Measurements from ENCODE around the gene BRPF3. TPM values are rescaled to one million over a fixed set of nuclear protein-coding genes. Genes with fewer than 3 reads are reported as not detected.
A peak's percentile ranks its signal among the peaks of the same experiment; 100 is the strongest.

Gene BRPF3
- 52.3 TPM for polyA plus RNA-seq
- long read RNA-seq, donor 1, full-length matches to known transcripts: 1 of 1 reads
- long read RNA-seq, donor 1, partial matches to known transcripts: 0 of 1 reads
- long read RNA-seq, donor 1, other reads (novel, unspliced or antisense): 0 of 1 reads
- long read RNA-seq, donor 2, full-length matches to known transcripts: 2 of 22 reads
- long read RNA-seq, donor 2, partial matches to known transcripts: 20 of 22 reads
- long read RNA-seq, donor 2, other reads (novel, unspliced or antisense): 0 of 22 reads
- long read RNA-seq, donor 3, partial matches to known transcripts: 17 of 17 reads
- long read RNA-seq, donor 3, other reads (novel, unspliced or antisense): 0 of 17 reads
- long read RNA-seq, donor 4, partial matches to known transcripts: 0 of 1 reads
- long read RNA-seq, donor 4, other reads (novel, unspliced or antisense): 0 of 1 reads
- long read RNA-seq, donor 5: 0 reads
- long read RNA-seq, donor 6, full-length matches to known transcripts: 2 of 2 reads
- long read RNA-seq, donor 6, partial matches to known transcripts: 0 of 2 reads
- long read RNA-seq, donor 6, other reads (novel, unspliced or antisense): 0 of 2 reads
- long read RNA-seq, donor 7: 0 reads
- long read RNA-seq, donor 8, partial matches to known transcripts: 0 of 3 reads
- long read RNA-seq, donor 8, other reads (novel, unspliced or antisense): 0 of 3 reads
- long read RNA-seq, donor 9, full-length matches to known transcripts: 2 of 2 reads
- long read RNA-seq, donor 9, partial matches to known transcripts: 0 of 2 reads
- long read RNA-seq, donor 9, other reads (novel, unspliced or antisense): 0 of 2 reads
- long read RNA-seq, donor 10, full-length matches to known transcripts: 3 of 17 reads
- long read RNA-seq, donor 10, partial matches to known transcripts: 14 of 17 reads
- long read RNA-seq, donor 10, other reads (novel, unspliced or antisense): 0 of 17 reads
- long read RNA-seq, donor 11, full-length matches to known transcripts: 3 of 10 reads
- long read RNA-seq, donor 11, partial matches to known transcripts: 7 of 10 reads
- long read RNA-seq, donor 11, other reads (novel, unspliced or antisense): 0 of 10 reads

DNA sequence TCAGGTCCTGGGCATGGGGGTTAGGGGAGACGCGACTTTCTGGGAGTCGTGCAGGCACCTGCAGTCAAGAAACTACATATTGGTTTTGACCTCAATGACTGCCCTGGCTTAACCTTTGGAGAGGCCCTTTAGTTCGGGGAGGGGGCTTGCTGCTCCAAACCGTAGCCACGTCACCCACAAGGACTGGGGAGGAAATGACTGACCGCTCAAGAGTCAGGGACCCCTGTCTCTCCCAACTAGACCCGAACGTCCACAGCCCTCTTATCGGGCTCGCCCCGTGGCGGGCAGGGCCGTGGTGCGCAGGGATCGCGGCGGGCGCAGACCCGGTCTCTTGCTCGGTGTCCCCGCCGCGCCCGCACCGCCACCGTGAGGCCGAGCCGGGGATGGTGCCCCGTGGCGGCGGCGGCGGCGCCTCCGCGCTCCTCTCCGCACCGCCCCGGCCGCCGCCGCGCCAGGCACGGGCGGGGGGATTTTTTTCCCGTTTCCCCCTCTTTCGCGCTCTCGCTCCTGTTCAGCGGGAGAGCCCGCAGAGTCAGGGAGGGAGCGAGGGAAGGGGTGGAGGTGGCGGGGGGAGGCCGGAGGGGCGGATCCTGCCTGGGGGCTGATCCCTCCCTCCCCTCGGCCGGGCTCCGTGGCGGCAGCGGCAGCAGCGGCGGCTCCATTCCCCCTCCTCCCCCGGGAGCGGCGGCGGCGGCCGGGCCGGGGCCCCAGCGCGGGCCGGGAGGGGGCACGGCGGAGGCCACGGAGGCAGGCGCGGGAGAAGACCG lies at the start of gene BRPF3:
Gene BRPF3 (plus strand): TSS at position 632 of the 767 bp plus-strand sequence. CDS start 3,579 bp downstream, outside the sequence.
- no CpG with 5 or more reads among the region's 79 CpGs for WGBS (ENCODE audit: insufficient coverage, low lambda C conversion rate)
- Histone ChIP-seq H3K9me3 (ENCODE audit: control insufficient read depth, low read depth, low read length) (no peaks in the 10 kb centered on the region), H3K4me1 (ENCODE audit: control insufficient read depth, insufficient read depth, low read length) (peaks cover 7% of the 10 kb centered on the region), H3K36me3 (ENCODE audit: control insufficient read depth, insufficient read depth, low read length) (peaks cover 15% of the 10 kb centered on the region), H3K27ac (ENCODE audit: low read length) (peak within 1 kb of the TSS; percentile 96), H3K4me3 (ENCODE audit: low read length) (peak within 1 kb of the TSS; percentile 76), H3K27me3 (ENCODE audit: control insufficient read depth, insufficient read depth, low read length) (no peaks in the 10 kb centered on the region)
- DNase-seq: peak; percentile 67 to 88

DNA sequence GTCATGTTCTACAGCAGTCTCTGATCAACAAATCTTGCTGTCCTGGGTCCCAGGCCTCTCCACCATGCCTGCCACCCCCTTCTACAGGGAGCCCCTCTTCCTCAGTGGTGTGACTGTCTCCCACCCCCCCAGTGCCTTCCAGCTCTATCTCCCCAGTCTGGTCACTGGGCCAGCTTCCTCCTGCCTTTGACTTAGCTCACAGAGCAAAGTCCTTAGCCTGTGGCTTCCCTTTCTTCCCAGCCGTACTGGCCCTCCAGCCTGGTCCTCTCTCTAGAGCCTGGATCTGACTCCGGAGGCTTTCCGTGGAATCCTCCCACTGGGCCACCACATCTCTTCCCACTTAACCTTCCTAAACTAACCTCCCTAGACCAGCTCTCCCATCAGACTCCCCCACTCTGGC lies 49.2 kb upstream of the BRPF3 start:
- Histone ChIP-seq H3K27ac (ENCODE audit: low read length) (peak overlapping the region; percentile 39), H3K4me3 (ENCODE audit: low read length) (no peak overlapping the region), H3K27me3 (ENCODE audit: control insufficient read depth, insufficient read depth, low read length) (no peaks in the 10 kb centered on the region), H3K9me3 (ENCODE audit: control insufficient read depth, low read depth, low read length) (no peaks in the 10 kb centered on the region), H3K36me3 (ENCODE audit: control insufficient read depth, insufficient read depth, low read length) (peaks cover under 1% of the 10 kb centered on the region), H3K4me1 (ENCODE audit: control insufficient read depth, insufficient read depth, low read length) (peaks cover 6% of the 10 kb centered on the region)
- peak in 1 of 2 donors; percentile 44 for DNase-seq
- WGBS (ENCODE audit: insufficient coverage, low lambda C conversion rate): no CpG with 5 or more reads among the region's 3 CpGs

DNA sequence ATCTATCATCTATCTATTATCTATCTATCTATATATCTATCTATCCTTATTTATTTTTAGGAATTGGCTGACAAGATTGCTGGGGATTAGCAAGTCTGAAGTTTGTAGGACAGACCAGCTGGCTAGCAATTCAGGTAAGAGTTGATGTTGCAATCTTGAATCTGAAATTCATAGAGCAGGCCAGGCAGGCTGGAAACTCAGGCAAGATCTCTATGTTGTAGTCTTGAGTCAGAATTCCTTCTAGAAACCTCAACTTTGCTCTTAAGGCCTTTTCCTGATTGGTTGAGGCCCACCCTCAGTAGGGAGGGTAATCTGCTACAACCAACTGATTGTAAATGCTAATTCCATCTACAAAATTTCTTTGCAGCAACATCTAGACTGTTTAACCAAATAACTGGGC lies 47.1 kb upstream of the BRPF3 start:
- DNase-seq: no peak
- Histone ChIP-seq H3K27me3 (ENCODE audit: control insufficient read depth, insufficient read depth, low read length) (no peaks in the 10 kb centered on the region), H3K9me3 (ENCODE audit: control insufficient read depth, low read depth, low read length) (no peaks in the 10 kb centered on the region), H3K27ac (ENCODE audit: low read length) (no peak overlapping the region), H3K4me1 (ENCODE audit: control insufficient read depth, insufficient read depth, low read length) (peaks cover 6% of the 10 kb centered on the region), H3K4me3 (ENCODE audit: low read length) (no peak overlapping the region), H3K36me3 (ENCODE audit: control insufficient read depth, insufficient read depth, low read length) (no peaks in the 10 kb centered on the region)

- Histone ChIP-seq H3K4me1 (ENCODE audit: control insufficient read depth, insufficient read depth, low read length) (peaks cover 6% of the 10 kb centered on the region), H3K4me3 (ENCODE audit: low read length) (no peak overlapping the region), H3K27me3 (ENCODE audit: control insufficient read depth, insufficient read depth, low read length) (no peaks in the 10 kb centered on the region), H3K36me3 (ENCODE audit: control insufficient read depth, insufficient read depth, low read length) (no peaks in the 10 kb centered on the region), H3K27ac (ENCODE audit: low read length) (no peak overlapping the region), H3K9me3 (ENCODE audit: control insufficient read depth, low read depth, low read length) (peaks cover 4% of the 10 kb centered on the region)
- 58% methylated on average over 2 of the region's 3 CpGs for WGBS (ENCODE audit: insufficient coverage, low lambda C conversion rate)
- DNase-seq: no peak
These were observed 46.3 kb upstream of the BRPF3 start for GRCh38 chr6:36150283-36150682.

- no peak for DNase-seq
- WGBS (ENCODE audit: insufficient coverage, low lambda C conversion rate): no CpG with 5 or more reads among the region's 2 CpGs
- H3K27me3 ChIP-seq (ENCODE audit: control insufficient read depth, insufficient read depth, low read length): no peaks in the 10 kb centered on the region
- H3K4me1 ChIP-seq (ENCODE audit: control insufficient read depth, insufficient read depth, low read length): no peaks in the 10 kb centered on the region
- no peak overlapping the region for H3K4me3 ChIP-seq (ENCODE audit: low read length)
- no peak overlapping the region for H3K27ac ChIP-seq (ENCODE audit: low read length)
- H3K36me3 ChIP-seq (ENCODE audit: control insufficient read depth, insufficient read depth, low read length): no peaks in the 10 kb centered on the region
- H3K9me3 ChIP-seq (ENCODE audit: control insufficient read depth, low read depth, low read length): peaks cover 4% of the 10 kb centered on the region
These were observed 42.3 kb upstream of the BRPF3 start for GRCh38 chr6:36154286-36154685.

DNA sequence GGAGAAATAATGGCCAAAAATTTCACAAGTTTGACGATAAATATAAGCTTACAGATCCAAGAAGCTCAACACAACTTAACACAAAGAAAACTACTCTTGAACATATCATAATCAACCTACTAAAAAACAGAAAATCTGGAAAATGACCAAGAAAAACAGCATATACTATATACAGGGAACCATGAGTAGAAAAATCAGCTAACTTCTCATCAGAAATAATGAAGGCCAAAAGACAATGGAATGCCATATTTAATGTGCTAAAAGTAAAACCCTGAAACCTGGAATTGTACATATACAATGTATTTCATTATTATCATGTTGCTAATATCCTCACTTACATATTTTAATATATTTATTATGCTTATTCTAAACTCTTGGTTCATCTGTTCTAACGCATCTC lies 40.9 kb upstream of the BRPF3 start:
- no peak for DNase-seq
- Histone ChIP-seq H3K27me3 (ENCODE audit: control insufficient read depth, insufficient read depth, low read length) (no peaks in the 10 kb centered on the region), H3K4me1 (ENCODE audit: control insufficient read depth, insufficient read depth, low read length) (no peaks in the 10 kb centered on the region), H3K9me3 (ENCODE audit: control insufficient read depth, low read depth, low read length) (peaks cover 4% of the 10 kb centered on the region), H3K36me3 (ENCODE audit: control insufficient read depth, insufficient read depth, low read length) (no peaks in the 10 kb centered on the region), H3K27ac (ENCODE audit: low read length) (no peak overlapping the region), H3K4me3 (ENCODE audit: low read length) (no peak overlapping the region)
- WGBS (ENCODE audit: insufficient coverage, low lambda C conversion rate): 100% methylated on average over 2 of the region's 2 CpGs

DNA sequence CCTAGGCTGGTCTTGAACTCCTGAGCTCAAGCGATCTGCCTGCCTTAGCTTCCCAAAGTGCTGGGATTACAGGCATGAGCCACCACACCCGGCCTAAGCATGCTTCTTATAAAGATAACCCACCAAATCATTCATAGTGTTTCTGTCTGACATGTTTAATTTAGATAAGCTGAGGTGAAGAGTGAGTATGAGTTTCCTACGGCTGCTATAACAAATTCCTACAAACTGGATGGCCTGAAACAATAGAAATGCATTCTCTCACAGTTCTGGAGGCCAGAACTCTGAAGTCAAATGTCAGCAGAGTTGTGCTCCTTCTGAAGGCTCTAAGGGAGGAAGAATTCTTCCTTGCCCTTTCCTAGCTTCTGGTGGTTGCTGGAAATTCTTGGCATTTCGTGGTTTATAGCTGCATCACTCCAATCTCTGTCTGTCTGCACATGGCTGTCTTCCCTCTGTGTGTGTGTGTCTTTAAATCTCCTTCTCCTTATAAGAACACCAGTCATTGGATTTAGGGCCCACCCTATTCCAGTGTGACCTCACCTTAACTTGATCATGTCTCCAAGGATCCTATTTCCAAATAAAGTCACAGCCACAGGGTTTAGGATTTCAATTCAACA lies 36.3 kb upstream of the BRPF3 start:
- no peak for DNase-seq
- Histone ChIP-seq H3K4me3 (ENCODE audit: low read length) (no peak overlapping the region), H3K27ac (ENCODE audit: low read length) (no peak overlapping the region), H3K9me3 (ENCODE audit: control insufficient read depth, low read depth, low read length) (no peaks in the 10 kb centered on the region), H3K27me3 (ENCODE audit: control insufficient read depth, insufficient read depth, low read length) (no peaks in the 10 kb centered on the region), H3K4me1 (ENCODE audit: control insufficient read depth, insufficient read depth, low read length) (no peaks in the 10 kb centered on the region), H3K36me3 (ENCODE audit: control insufficient read depth, insufficient read depth, low read length) (no peaks in the 10 kb centered on the region)
- WGBS (ENCODE audit: insufficient coverage, low lambda C conversion rate): no CpG with 5 or more reads among the region's 4 CpGs

- Histone ChIP-seq H3K27ac (ENCODE audit: low read length) (no peak overlapping the region), H3K4me1 (ENCODE audit: control insufficient read depth, insufficient read depth, low read length) (no peaks in the 10 kb centered on the region), H3K4me3 (ENCODE audit: low read length) (no peak overlapping the region), H3K9me3 (ENCODE audit: control insufficient read depth, low read depth, low read length) (no peaks in the 10 kb centered on the region), H3K36me3 (ENCODE audit: control insufficient read depth, insufficient read depth, low read length) (no peaks in the 10 kb centered on the region), H3K27me3 (ENCODE audit: control insufficient read depth, insufficient read depth, low read length) (no peaks in the 10 kb centered on the region)
- no CpG with 5 or more reads among the region's 2 CpGs for whole genome bisulfite sequencing (ENCODE audit: insufficient coverage, low lambda C conversion rate)
- DNase-seq: no peak
These were observed 27.2 kb upstream of the BRPF3 start for GRCh38 chr6:36169023-36170007.

DNA sequence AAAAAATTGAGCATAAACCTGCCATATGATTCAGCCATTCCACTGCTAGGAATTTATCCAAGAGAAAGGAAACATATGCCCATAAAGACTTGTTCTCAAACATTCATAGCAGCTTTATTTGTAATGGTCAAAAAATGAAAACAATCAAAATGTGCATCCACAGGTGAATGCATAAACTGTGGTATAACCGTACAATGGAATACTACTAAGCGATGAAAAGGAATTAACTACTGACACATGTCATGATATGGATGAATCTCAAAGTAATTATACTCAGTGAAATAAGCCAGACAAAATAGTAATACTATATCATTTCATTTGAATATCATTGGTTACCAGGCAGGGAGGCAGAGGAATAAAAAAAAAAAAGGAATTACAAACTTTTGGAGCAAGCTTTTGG lies 25.8 kb upstream of the BRPF3 start:
- WGBS (ENCODE audit: insufficient coverage, low lambda C conversion rate): 90% methylated on average over 2 of the region's 2 CpGs
- no peaks in the 10 kb centered on the region for H3K9me3 ChIP-seq (ENCODE audit: control insufficient read depth, low read depth, low read length)
- H3K36me3 ChIP-seq (ENCODE audit: control insufficient read depth, insufficient read depth, low read length): no peaks in the 10 kb centered on the region
- no peaks in the 10 kb centered on the region for H3K4me1 ChIP-seq (ENCODE audit: control insufficient read depth, insufficient read depth, low read length)
- no peaks in the 10 kb centered on the region for H3K27me3 ChIP-seq (ENCODE audit: control insufficient read depth, insufficient read depth, low read length)
- no peak overlapping the region for H3K27ac ChIP-seq (ENCODE audit: low read length)
- no peak overlapping the region for H3K4me3 ChIP-seq (ENCODE audit: low read length)
- DNase-seq: no peak

Measured in large intestine (tissue), 12 donors.